Ovary (tissue), 9 donors: ENCODE results near the gene BMP2K. TPM values are rescaled to one million over a fixed set of nuclear protein-coding genes. Genes with fewer than 3 reads are reported as not detected.

Experiments used
- DNase-seq, 5 donors: peaks; one replicate each; pipeline ENCODE4 v3.0.0-alpha.2; 2019 to 2020
- H3K27ac ChIP-seq, 2 donors: fragments of 200-600 bp; one replicate each; pipeline versions ENCODE4 v1.5.1 to v1.8.0; 2019 to 2022
- H3K27me3 ChIP-seq: fragments of 200-600 bp; one replicate; pipeline ENCODE4 v1.8.0; 2022
- H3K36me3 ChIP-seq: fragments of 200-600 bp; sonication (generic); one replicate; pipeline ENCODE4 v1.5.1; 2019
- H3K4me1 ChIP-seq: one replicate; pipeline ENCODE4 v1.8.1; 2013; ENCODE audit warnings: mild to moderate bottlenecking, moderate library complexity; ENCODE audit not compliant: insufficient read depth
- H3K4me3 ChIP-seq: fragments of 200-600 bp; sonication (generic); one replicate; pipeline ENCODE4 v1.5.1; 2017
- H3K9me3 ChIP-seq, 2 donors: fragments of 200-600 bp in 1 of 2; sonication (generic) in 1 of 2; one replicate each; pipeline versions ENCODE4 v1.5.1 to v1.8.1; 2013 to 2019; ENCODE audit warnings: mild to moderate bottlenecking in 1 of 2, moderate library complexity in 1 of 2
- CTCF ChIP-seq, 3 donors: fragments of 450-650 bp in 2 of 3; fragments of 200-600 bp in 1 of 3; IDR thresholded peaks; one replicate each; pipeline versions ENCODE4 v1.5.1 to v1.8.0; 2016 to 2022; ENCODE audit warnings: antibody characterized with exemption in 3 of 3, mild to moderate bottlenecking in 1 of 3
- EP300 ChIP-seq: sonication (generic); formaldehyde crosslinking; IDR thresholded peaks from one replicate; pipeline ENCODE4 v1.6.1; 2017; ENCODE audit warnings: antibody characterized with exemption
- POLR2A ChIP-seq: fragments of 450-650 bp; IDR thresholded peaks from one replicate; pipeline ENCODE4 v1.6.1; 2017; ENCODE audit warnings: antibody characterized with exemption, mild to moderate bottlenecking, moderate library complexity
- WGBS, 3 donors: extraction: QIAGEN DNeasy Blood & Tissue Kit in 1 of 3; methylation state at CpG; one replicate each; pipeline versions ENCODE4 v1.1.5 to v1.1.7; 2013 to 2017; 5-methylcytosine and 5-hydroxymethylcytosine counted together
- intact Hi-C, 4 donors: fragments of 100-400 bp; cut with DNase I; formaldehyde crosslinking; loops; one replicate each; pipeline versions ENCODE4 v1.11.0 to v1.15.1; 2022 to 2023
- polyA plus RNA-seq, 2 donors: library from polyadenylated mRNA; stranded (reverse); fragments of 200-250 nt in 1 of 2; fragments of 350-450 nt in 1 of 2; fragmentation: Illumina TruSeq in 1 of 2; extraction: RNeasy Lipid Tissue Mini Kit (QIAGEN cat#74804) in 1 of 2; gene quantifications; one replicate each; pipeline ENCODE4 v1.2.3, GENCODE V29; 2013 to 2014
- total RNA-seq, 7 donors: library from RNA; depleted of rRNA in 2 of 7; stranded (reverse); fragments of >200 nt in 2 of 7; fragmentation: NEBNext Ultra II Directional in 3 of 7; extraction: Animal tissue kit (Norgen Biotek cat#: 25700) in 3 of 7; gene quantifications; one replicate each; pipeline versions ENCODE4 v1.1.0 to v1.2.4, GENCODE V29; 2016 to 2023
- donor health status: DM: no; HTN: no; CAD: no; lungs with moderate emphysema.
- donor health status: DM: no; HTN: no; CAD: no.
- donor health status: Bipolar disorder and iron deficiency.
- donor health status: DM: yes; HTN: yes; CAD: no.
- donor health status: DM: no; HTN: no; CAD: no.
- donor health status: DM: yes; HTN: yes; CAD: no.

Gene BMP2K
- total and polyA plus RNA-seq, 9 donors = 4.8 to 57.3 (median 21.2) TPM

GRCh38 chr4:78748381-78748780, 27.8 kb upstream of the BMP2K start:
- Histone ChIP-seq H3K27me3 (no peaks in the 10 kb centered on the region), H3K4me1 (no peaks in the 10 kb centered on the region), H3K36me3 (no peaks in the 10 kb centered on the region), H3K27ac (no peak overlapping the region), H3K4me3 (no peak overlapping the region), H3K9me3 (no peaks in the 10 kb centered on the region)
- DNase-seq = no peak
- intact Hi-C loops = no loop called here
- 85 to 88% (median 87%) methylated on average over 2 of the region's 2 CpGs for WGBS, 3 donors
- TF ChIP-seq POLR2A = no peak
- no peak for TF ChIP-seq EP300
- TF ChIP-seq CTCF (IDR thresholded peaks at IDR 0.05) = no peak

GRCh38 chr4:78749258-78749971, 26.7 kb upstream of the BMP2K start:
- Histone ChIP-seq H3K4me1 (no peaks in the 10 kb centered on the region), H3K9me3 (no peaks in the 10 kb centered on the region), H3K36me3 (no peaks in the 10 kb centered on the region), H3K27ac (no peak overlapping the region), H3K27me3 (no peaks in the 10 kb centered on the region), H3K4me3 (no peak overlapping the region)
- TF ChIP-seq CTCF (IDR thresholded peaks at IDR 0.05) (no peak), EP300 (no peak), POLR2A (no peak)
- no peak for DNase-seq
- WGBS, 3 donors = 75 to 80% (median 78%) methylated on average over 4 of the region's 4 CpGs
- intact Hi-C loops = no loop called here

- TF ChIP-seq POLR2A (no peak), EP300 (no peak), CTCF (IDR thresholded peaks at IDR 0.05) (no peak)
These were observed 26.0 kb upstream of the BMP2K start for GRCh38 chr4:78749972-78750727.

GRCh38 chr4:78753091-78753490, 23.1 kb upstream of the BMP2K start:
- TF ChIP-seq POLR2A = no peak
- no peak for TF ChIP-seq EP300
- TF ChIP-seq CTCF (IDR thresholded peaks at IDR 0.05) = no peak
- Histone ChIP-seq H3K4me1 (no peaks in the 10 kb centered on the region), H3K4me3 (no peak overlapping the region), H3K9me3 (no peaks in the 10 kb centered on the region), H3K27ac (no peak overlapping the region), H3K36me3 (no peaks in the 10 kb centered on the region), H3K27me3 (no peaks in the 10 kb centered on the region)
- intact Hi-C loops = no loop called here
- WGBS, 3 donors = 85 to 98% (median 90%) methylated on average over 2 of the region's 2 CpGs
- DNase-seq = no peak

More at GRCh38 chr4:78749972-78750727, 26.0 kb upstream of the BMP2K start:
- no peaks in the 10 kb centered on the region for H3K27me3 ChIP-seq
- intact Hi-C loops = no loop called here
- no peaks in the 10 kb centered on the region for H3K9me3 ChIP-seq
- DNase-seq = no peak
- H3K4me3 ChIP-seq = no peak overlapping the region
- H3K36me3 ChIP-seq = no peaks in the 10 kb centered on the region
- no peak overlapping the region for H3K27ac ChIP-seq
- WGBS, 3 donors = 10 to 29% (median 16%) methylated on average over 2 of the region's 2 CpGs
- H3K4me1 ChIP-seq = no peaks in the 10 kb centered on the region
